ENCODE measurements around the gene CXorf58.
"Not testable (repeated sequence)": the region's sequence is repeated elsewhere in the genome, so short reads cannot be mapped to it uniquely, and the experiment has no call there.

GRCh38 chrX:23894993-23895392, 12.8 kb upstream of the CXorf58 start:
- not testable (repeated sequence) for TF ChIP-seq CTCF, POLR2A (IDR thresholded peaks at IDR 0.05)
